Stimulated activated CD8-positive, alpha-beta memory T cell treated with anti-CD3 and anti-CD28 coated beads, Interleukin-4, amount 100 ng/mL, for 4 hours (primary cell): Measurements from ENCODE around the gene CORO7.

Experiments
- DNase-seq, 2 donors: peaks; one replicate each; pipeline ENCODE4 v3.0.0-alpha.2; 2020; ENCODE audit warnings: low read depth in 2 of 2, low spot score in 1 of 2

CORO7 gene

GRCh38 chr16:4373356-4373908, 43.0 kb downstream of the CORO7 start:
- no peak for DNase-seq

- DNase-seq: no peak
Observed at GRCh38 chr16:4372578-4373355, 43.6 kb downstream of the CORO7 start.

DNA sequence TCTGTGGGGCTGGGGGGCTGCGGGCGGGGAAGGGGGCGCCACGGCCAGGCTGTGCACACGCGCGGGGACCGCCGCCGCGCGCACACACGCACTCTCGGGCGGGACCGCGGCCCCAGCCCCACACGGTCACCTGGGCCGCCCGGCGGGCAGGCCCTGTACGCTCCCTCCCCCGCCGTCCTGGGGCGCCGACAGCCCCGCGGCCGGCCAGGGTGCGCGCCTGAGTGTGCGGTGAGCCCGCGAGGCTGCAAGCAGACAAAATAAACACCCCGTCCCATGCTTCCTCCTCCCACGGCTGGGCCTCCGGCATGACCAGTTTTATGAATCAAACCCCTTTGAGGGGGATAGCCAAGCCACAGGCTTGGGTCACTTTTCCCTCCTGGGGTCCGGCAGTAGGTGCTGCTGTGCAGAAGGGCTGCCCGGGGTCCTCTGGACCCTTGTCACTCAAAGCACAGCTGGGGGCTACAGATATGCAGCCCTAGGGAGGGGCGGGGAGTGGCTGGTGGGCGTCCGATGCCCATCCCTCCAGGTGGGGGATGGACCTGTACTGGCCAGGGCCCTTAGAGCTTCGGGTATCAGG, 44.3 kb downstream of the CORO7 start:
- no peak for DNase-seq

DNA sequence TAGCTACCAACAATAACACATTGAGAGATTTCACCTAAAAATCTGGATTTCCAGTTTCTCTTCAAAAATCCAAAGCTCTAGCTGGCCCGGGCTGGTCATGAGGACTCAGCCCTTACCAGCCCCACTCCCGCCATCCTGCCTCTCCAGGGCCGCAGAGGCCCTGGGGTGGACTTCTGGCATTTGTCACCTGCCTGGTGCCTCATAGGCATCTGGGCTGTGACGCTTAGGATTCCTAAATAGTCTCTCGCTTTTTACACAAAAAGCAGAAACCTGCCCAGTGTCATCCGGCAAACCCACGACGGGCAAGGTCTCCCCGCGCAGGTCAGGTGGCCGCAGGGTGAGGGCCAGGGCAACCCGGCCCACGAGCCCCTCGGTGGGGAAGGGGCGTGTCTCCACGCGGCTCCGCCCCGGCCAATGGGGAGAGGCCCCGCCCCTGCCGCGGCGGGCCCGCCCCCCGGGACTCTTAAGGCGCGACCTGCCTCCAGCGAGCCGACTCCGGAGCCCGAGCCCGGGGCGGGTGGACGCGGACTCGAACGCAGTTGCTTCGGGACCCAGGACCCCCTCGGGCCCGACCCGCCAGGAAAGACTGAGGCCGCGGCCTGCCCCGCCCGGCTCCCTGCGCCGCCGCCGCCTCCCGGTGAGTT, 44.9 kb downstream of the CORO7 start, which contains the start of gene VASN:
VASN (plus strand) TSS at position 492 of the 644 bp plus-strand sequence. CDS start 9,030 bp downstream, outside the sequence.
- DNase-seq: peak; percentile 30 to 53

DNA sequence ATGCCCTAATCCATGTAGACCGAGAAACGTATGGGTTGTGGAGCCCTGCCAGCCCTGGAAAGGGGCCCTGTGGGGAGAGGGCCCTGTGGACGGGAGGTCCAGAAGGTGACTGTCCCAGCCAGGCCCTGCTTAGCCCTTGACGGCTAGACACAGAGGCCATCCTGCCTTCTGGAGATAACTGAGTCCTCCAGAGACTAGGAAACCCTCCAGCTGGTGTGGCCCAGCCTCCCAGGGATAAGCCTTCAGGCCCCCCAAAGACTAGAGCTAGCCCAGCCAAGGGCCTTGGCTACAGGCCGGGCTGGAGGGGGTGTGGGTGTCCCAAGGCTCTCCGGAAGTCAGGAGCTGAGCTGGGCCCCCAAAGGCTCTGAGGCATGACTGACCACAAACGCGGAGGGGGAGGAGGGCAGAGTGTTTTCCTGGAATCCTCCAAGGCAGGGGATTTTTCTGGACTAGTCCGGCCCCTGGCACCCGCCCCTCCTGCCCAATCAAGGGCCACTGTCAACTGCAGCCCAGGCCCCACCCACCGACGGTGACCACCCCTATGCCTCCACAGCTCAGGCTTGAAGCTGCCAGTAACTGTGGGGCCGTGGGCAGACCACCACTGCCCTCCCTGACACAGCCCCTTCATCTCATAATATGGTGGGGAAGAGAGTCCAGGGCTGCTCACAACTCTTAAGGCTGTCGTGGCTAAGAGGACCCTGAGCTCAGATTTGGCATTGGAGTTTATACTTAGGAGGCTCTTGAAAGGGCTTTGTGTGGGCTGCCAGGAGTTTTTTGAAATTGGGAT, 45.6 kb downstream of the CORO7 start:
- DNase-seq: no peak

GRCh38 chr16:4370151-4370550, 46.2 kb downstream of the CORO7 start:
- DNase-seq: no peak

DNA sequence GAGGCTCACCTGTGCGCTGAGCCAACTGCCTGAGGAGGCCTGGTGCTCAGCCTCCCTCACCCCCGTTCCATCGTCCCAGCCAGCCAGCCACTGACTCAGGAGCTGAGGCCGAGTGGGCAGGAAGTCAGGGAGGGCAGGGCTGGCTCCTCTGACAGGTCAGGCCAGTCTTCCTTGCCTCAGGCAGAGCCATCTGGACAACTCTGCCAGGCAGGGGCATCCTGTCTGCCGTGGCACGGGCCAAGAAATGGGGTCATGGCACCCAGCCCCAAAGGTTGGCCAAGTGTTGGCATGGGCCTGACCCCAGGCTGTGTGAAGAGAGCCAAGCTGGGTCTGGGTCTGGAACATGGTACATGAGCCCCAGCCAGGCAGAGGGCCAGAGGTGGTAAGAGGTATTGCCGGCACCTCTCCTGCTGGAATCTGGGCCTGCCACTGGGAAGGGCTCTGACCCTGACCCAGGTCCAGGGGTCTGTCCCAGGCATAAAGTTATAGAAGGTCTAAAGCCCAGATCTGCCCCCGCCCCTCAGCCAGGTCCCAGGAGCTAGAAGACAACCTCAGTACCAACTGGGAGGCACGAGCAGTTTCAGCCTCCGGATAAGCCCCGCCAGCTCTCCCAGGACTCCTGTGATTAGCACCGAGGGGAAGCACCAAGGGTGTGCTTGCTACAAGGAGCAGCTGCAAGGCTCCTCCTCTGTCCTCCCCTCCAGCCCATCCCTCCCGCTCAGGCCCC, 47.2 kb downstream of the CORO7 start:
- no peak for DNase-seq

- DNase-seq: no peak
Observed at GRCh38 chr16:4367393-4367856, 49.0 kb downstream of the CORO7 start.

DNA sequence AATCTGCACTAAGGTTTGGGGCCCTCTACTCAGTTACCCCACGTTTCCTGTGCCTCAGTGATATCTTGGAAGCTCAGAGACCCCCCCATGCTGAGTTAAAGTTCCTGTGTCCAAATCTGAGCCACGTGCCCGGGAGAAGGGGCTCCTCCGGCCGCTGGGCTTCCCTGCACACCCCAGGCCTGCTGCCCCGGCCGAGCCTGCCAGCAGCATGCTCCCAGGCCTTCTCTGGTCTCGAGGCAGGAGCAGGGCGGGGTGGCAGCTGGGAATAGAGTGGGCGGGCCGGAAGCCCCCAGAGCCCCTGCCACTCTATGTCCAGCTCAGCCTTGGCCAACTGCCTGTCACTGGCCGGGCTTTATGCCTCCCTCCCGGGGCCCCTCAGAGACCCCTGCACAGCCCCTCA, 50.4 kb downstream of the CORO7 start:
- no peak for DNase-seq

- no peak for DNase-seq
Observed at GRCh38 chr16:4365615-4366014, 50.8 kb downstream of the CORO7 start.

- no peak for DNase-seq
Observed at GRCh38 chr16:4365014-4365406, 51.4 kb downstream of the CORO7 start.

- no peak for DNase-seq
Observed at GRCh38 chr16:4364196-4365013, 52.0 kb downstream of the CORO7 start.

GRCh38 chr16:4362476-4363135, 53.8 kb downstream of the CORO7 start:
- no peak for DNase-seq

- no peak for DNase-seq
Observed at GRCh38 chr16:4361944-4362311, 54.5 kb downstream of the CORO7 start.

GRCh38 chr16:4361033-4361943, 55.1 kb downstream of the CORO7 start:
- DNase-seq: no peak

DNA sequence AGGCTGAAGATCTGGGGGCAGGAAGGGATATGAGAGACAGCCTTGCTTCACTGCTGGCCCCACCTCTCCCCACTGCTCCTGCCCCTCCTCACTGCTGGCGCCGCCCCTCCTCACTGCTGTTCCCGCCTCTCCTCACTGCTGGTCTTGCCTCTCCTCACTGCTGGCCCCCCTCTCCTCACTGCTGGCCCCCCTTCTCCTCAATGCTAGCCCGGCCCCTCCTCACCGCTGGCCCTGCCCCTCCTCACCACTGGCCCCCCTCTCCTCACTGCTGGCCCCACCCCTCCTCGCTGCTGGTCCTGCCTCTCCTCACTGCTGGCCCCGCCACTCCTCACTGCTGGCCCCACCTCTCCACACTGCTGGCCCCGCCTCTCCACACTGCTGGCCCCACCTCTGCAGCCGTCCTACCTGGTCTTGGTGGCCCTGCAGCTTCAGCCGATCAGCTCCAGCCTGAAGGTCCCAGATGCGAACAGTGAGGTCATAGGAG, 55.8 kb downstream of the CORO7 start:
- DNase-seq: no peak

GRCh38 chr16:4359914-4360313, 56.5 kb downstream of the CORO7 start:
- DNase-seq: no peak
